ENCODE measurements around the gene DNAH17.

DNAH17 gene

DNA sequence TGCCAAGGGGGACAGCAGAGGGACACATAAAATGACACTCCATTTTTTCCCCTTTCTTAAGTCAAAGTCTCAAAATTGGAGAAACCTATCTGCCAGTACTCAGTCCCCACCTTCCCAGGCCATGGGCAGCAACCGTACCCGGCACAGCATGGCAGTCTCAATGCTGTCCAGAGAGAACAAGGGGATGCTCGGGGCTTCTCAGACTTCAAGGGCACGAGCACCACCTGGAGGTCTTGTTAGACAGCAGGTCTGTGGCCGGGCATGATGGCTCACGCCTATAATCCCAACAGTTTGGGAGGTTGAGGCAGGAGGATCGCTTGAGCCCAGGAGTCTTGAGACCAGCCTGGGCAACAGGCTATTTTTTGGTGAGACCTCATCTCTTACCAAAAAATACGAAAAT is 3.2 kb downstream of the DNAH17 start (continued):
- TF ChIP-seq ZNF2 (tag by site-specific recombination; IDR thresholded peaks at IDR 0.05) (no peak), ZNF692 (tag by site-specific recombination; IDR thresholded peaks at IDR 0.05) (no peak), ZNF416 (tag by site-specific recombination; IDR thresholded peaks at IDR 0.05) (no peak), ZNF112 (tag by site-specific recombination; IDR thresholded peaks at IDR 0.05) (no peak), ZNF510 (tag by site-specific recombination; IDR thresholded peaks at IDR 0.05; ENCODE audit: insufficient replicate concordance) (no peak), MYNN (tag by site-specific recombination; IDR thresholded peaks at IDR 0.05; ENCODE audit: borderline replicate concordance) (no peak), ZNF585B (tag by site-specific recombination; IDR thresholded peaks at IDR 0.05) (no peak)

DNA sequence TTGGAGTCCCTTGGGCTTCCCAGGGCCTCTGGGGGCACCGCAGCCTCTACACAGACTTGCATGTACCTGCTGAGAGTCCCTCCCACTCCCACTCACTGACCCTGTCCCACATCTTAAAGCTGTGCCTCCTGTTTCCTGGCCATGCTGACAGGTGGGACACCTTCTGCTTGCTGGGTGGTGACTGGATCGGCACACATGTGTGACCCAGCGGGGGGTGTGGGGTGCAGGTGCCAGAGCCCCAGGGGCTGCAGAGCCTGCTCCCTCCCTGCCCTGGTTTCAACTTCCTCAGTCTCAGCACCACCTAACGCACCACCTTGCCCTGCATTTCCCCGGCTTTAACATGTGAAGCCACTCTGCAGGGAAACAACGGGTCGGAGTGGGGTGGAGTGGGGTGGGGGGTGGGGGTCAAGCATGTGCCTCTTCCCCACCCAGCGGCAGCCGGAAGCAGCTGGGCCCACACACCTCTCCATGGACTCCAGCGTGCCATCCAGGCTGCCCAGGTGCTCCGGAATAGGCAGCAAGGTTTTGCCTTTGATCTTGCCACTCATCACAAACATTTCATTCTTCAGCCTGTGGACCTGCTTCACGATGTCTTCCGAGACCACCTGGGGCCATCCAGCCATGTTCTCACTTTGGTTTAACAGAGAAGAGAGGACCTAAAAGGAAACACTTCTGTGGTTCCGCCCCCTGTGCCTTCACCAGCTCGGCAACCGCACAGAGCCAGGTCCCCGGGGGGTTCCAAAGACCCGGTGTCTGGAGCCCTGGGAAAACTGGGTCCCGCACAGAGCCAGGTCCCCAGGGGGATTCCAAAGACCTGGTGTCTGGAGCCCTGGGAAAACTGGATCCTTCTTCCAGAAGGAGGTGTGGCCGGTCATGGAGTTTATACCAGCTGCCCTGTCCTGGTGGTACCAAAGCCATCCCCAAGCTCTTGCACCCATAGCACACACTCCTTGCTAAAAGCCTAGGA is 4.7 kb downstream of the DNAH17 start:
- TF ChIP-seq ZNF510 (tag by site-specific recombination; IDR thresholded peaks at IDR 0.05; ENCODE audit: insufficient replicate concordance) (no peak), ZNF600 (tag by site-specific recombination; IDR thresholded peaks at IDR 0.05) (no peak), ZNF157 (tag by site-specific recombination; IDR thresholded peaks at IDR 0.05) (no peak)
- H3K27ac ChIP-seq (ENCODE audit: extremely low read depth, low read depth, low read length): no peak overlapping the region
- no peaks in the 10 kb centered on the region for H3K4me1 ChIP-seq (ENCODE audit: control insufficient read depth, insufficient read depth, low read length)
- CTCF ChIA-PET: interaction anchor here (1.0 kb wide), 1 partner anchor 75 kb away, joined by 5 read pairs; no protein-coding TSS in a partner anchor
- H3K36me3 ChIP-seq (ENCODE audit: control insufficient read depth in 2 of 2, insufficient read depth in 1 of 2, low read length in 2 of 2): no peaks in the 10 kb centered on the region
- no peak overlapping the region for H3K4me3 ChIP-seq (ENCODE audit: low read depth, low read length)
- POLR2A ChIA-PET: no interaction called here
- H3K9me3 ChIP-seq (ENCODE audit: control insufficient read depth, insufficient read depth, low read depth, low read length): no peaks in the 10 kb centered on the region

DNA sequence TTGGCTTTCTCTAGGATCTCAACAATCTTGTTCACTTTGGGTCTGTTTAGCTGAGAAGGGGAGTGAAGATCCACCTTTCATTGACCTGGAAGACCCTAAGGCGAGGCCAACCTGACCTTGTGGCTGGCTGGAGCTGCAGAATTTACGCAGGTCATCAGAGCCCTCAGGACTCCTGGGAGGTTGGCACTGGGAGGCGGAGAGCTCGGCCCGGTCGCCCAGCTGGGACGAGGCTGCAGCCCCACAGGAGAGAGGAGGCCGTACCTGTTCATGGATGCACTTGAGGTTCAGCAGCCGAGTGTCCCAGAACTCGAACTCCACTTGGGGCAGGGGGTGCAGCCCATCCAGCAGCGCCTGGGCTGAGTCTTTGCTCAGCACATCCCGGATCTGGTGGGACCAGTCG is 5.9 kb downstream of the DNAH17 start:
- no peak overlapping the region for H3K4me3 ChIP-seq (ENCODE audit: low read depth, low read length)
- no peak for TF ChIP-seq ZNF692 (tag by site-specific recombination; IDR thresholded peaks at IDR 0.05)
- TF ChIP-seq ZNF223 (tag by site-specific recombination; IDR thresholded peaks at IDR 0.05): no peak
- TF ChIP-seq ZNF366 (tag by site-specific recombination; conservative IDR thresholded peaks at IDR 0.05): no peak
- TF ChIP-seq GFI1B (tag by site-specific recombination; IDR thresholded peaks at IDR 0.05): no peak
- no peak for TF ChIP-seq ZNF707 (tag by site-specific recombination; IDR thresholded peaks at IDR 0.05)
- no peak for TF ChIP-seq ZBTB11 (tag by site-specific recombination; conservative IDR thresholded peaks at IDR 0.05; ENCODE audit: low read depth)
- no peak for TF ChIP-seq PRDM4 (tag by site-specific recombination; IDR thresholded peaks at IDR 0.05)
- TF ChIP-seq ZNF473 (tag by site-specific recombination; IDR thresholded peaks at IDR 0.05): no peak
- no peak for TF ChIP-seq ZNF558 (tag by site-specific recombination; IDR thresholded peaks at IDR 0.05)
- TF ChIP-seq SCRT2 (tag by site-specific recombination; IDR thresholded peaks at IDR 0.05): no peak
- no peak for TF ChIP-seq ZNF830 (tag by site-specific recombination; IDR thresholded peaks at IDR 0.05; ENCODE audit: low read depth)
- no peak for TF ChIP-seq ZNF660 (tag by site-specific recombination; IDR thresholded peaks at IDR 0.05)
- no peak overlapping the region for H3K27ac ChIP-seq (ENCODE audit: extremely low read depth, low read depth, low read length)
- H3K36me3 ChIP-seq (ENCODE audit: control insufficient read depth in 2 of 2, insufficient read depth in 1 of 2, low read length in 2 of 2): no peaks in the 10 kb centered on the region
- no peaks in the 10 kb centered on the region for H3K9me3 ChIP-seq (ENCODE audit: control insufficient read depth, insufficient read depth, low read depth, low read length)
- no peaks in the 10 kb centered on the region for H3K4me1 ChIP-seq (ENCODE audit: control insufficient read depth, insufficient read depth, low read length)
- CTCF ChIA-PET: interaction anchor here (0.6 kb wide), 1 partner anchor 23 kb away, joined by 3 read pairs; no protein-coding TSS in a partner anchor
- POLR2A ChIA-PET: no interaction called here

Data from HEK293 (cell line).